HG02884 (cell line): ENCODE data around the gene GSTT4.
"Not testable (repeated sequence)": the region's sequence is repeated elsewhere in the genome, so short reads cannot be mapped to it uniquely, and the experiment has no call there.

Experiments used
- ATAC-seq: cut with Tn5 transposase; IDR thresholded peaks from one replicate; pipeline ENCODE4 v1.9.1; 2021; ENCODE audit warnings: mild to moderate bottlenecking, moderate library complexity; ENCODE audit not compliant: unreplicated experiment

GSTT4 gene

DNA sequence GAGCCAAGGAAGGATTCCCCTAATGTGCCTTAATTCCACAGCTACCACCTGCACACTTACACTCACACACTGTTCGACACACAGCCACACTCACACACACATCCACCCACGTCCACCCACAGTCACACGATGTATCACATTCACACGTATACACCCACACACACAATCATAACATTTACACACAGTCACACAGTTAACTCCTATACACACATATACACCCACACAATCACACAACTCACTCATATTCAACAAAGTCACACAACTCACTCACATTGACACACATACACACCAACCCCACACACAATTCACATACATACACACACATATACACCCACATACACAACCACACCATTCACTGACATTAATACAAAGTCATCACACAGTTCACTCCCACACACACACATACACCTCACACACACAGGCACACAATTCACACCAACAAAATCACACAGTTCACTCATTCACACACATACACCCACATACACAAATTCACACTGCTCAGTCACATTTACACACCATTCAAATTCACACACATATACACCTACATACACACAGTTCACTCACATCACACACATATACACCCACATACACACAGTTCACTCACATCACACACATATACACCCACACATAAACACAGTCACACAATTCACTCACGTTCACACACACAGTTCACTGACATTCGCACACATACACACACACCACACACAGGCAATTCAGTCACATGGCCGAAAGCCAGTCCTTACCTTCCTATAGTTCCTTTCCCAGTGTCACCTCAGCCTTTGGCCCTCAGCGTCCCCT lies 50.9 kb downstream of the GSTT4 start:
- ATAC-seq, result not testable (repeated sequence)

GRCh38 chr22:23953485-23953884 lies 51.8 kb downstream of the GSTT4 start:
- not testable (repeated sequence) for ATAC-seq

DNA sequence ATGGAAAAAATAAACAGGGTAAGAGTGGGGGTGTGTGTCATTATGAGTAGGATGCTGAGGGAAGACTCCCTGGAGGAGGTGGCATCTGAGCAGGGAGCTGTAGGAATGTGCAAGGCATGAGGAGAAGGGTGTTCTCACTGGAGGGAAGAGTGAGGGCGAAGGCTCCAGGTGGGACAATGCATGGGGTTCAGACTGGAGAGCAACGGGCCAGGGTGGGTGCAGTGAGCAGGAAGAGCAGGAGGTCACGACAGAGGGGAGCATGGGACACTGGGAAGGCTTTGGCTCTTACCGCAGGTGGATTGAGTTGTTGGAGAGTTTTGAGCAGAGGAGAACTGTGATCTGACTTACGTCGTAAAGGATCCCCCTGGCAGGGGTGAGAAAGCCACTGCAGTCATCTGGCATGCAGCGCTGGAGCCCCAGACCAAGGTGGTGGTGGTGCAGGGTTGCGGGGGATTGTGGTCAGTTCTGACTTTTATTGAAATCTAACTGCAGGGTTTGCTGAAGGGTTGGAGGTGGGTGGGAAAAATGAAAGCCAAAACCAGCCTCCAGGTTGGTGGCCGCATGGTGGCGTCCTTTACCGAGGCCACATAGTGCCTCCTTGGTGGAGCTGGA lies 52.4 kb downstream of the GSTT4 start:
- ATAC-seq, result not testable (repeated sequence)

GRCh38 chr22:23951383-23951782 lies 53.9 kb downstream of the GSTT4 start:
- not testable (repeated sequence) for ATAC-seq

- not testable (repeated sequence) for ATAC-seq
Measured at GRCh38 chr22:23949764-23950163, 55.5 kb downstream of the GSTT4 start.
